GM18519 (cell line): ENCODE results near the gene SORCS2.

Experiments
- ATAC-seq: cut with Tn5 transposase; IDR thresholded peaks from one replicate; pipeline ENCODE4 v1.9.1; 2021; ENCODE audit warnings: mild to moderate bottlenecking, moderate library complexity; ENCODE audit not compliant: unreplicated experiment, low FRiP score

The SORCS2 gene

GRCh38 chr4:7430965-7431695 is 238.8 kb downstream of the SORCS2 start:
- ATAC-seq: no peak

GRCh38 chr4:7431696-7432530 is 239.6 kb downstream of the SORCS2 start:
- ATAC-seq: no peak

- ATAC-seq: no peak
Measured at GRCh38 chr4:7432531-7433375, 240.4 kb downstream of the SORCS2 start.

- ATAC-seq: no peak
Measured at GRCh38 chr4:7433376-7434140, 241.2 kb downstream of the SORCS2 start.

GRCh38 chr4:7434141-7434765 is 241.9 kb downstream of the SORCS2 start:
- no peak for ATAC-seq

- no peak for ATAC-seq
Measured at GRCh38 chr4:7434766-7435150, 242.4 kb downstream of the SORCS2 start, which contains the start of gene PSAPL1. Gene PSAPL1 (minus strand): TSS chr4:7434930. CDS start chr4:7434879, 51 bp downstream.

GRCh38 chr4:7435471-7436061 is 243.2 kb downstream of the SORCS2 start:
- no peak for ATAC-seq

- ATAC-seq: no peak
Measured at GRCh38 chr4:7436256-7436655, 243.9 kb downstream of the SORCS2 start.

GRCh38 chr4:7439699-7440098 is 247.4 kb downstream of the SORCS2 start:
- no peak for ATAC-seq

GRCh38 chr4:7441201-7441600 is 248.9 kb downstream of the SORCS2 start:
- ATAC-seq: no peak

- no peak for ATAC-seq
Measured at GRCh38 chr4:7442574-7443162, 250.3 kb downstream of the SORCS2 start.

- ATAC-seq: no peak
Measured at GRCh38 chr4:7444314-7444713, 252.0 kb downstream of the SORCS2 start.

- ATAC-seq: no peak
Measured at GRCh38 chr4:7444731-7445130, 252.4 kb downstream of the SORCS2 start.

GRCh38 chr4:7447236-7447635 is 254.9 kb downstream of the SORCS2 start:
- ATAC-seq: no peak

- no peak for ATAC-seq
Measured at GRCh38 chr4:7448036-7448435, 255.7 kb downstream of the SORCS2 start.

- no peak for ATAC-seq
Measured at GRCh38 chr4:7450775-7451433, 258.6 kb downstream of the SORCS2 start.

- no peak for ATAC-seq
Measured at GRCh38 chr4:7451434-7451789, 259.1 kb downstream of the SORCS2 start.

- no peak for ATAC-seq
Measured at GRCh38 chr4:7451800-7452199, 259.5 kb downstream of the SORCS2 start.
